SU-DHL-6 (cell line): ENCODE data around the gene POU2AF3.

Experiments
- H2AFZ ChIP-seq: fragments of 200-600 bp; sonication (generic); 2 replicates; pipeline ENCODE4 v1.6.1; 2014; ENCODE audit warnings: low read depth, mild to moderate bottlenecking, moderate library complexity, mixed read lengths, antibody characterized with exemption, low read length; ENCODE audit not compliant: severe bottlenecking
- H3F3A ChIP-seq: fragments of 200-600 bp; shearing (Covaris generic); 2 replicates; pipeline ENCODE4 v1.6.0; 2016; ENCODE audit warnings: antibody characterized with exemption, mild to moderate bottlenecking; ENCODE audit not compliant: insufficient read depth
- H3K27ac ChIP-seq: fragments of 200-600 bp; sonication (generic); 2 replicates; pipeline ENCODE4 v1.5.1; 2016; ENCODE audit warnings: low read depth, mild to moderate bottlenecking, low read length, moderate library complexity, mixed read lengths
- H3K27me3 ChIP-seq: fragments of 200-600 bp; sonication (generic), shearing (Covaris generic); 2 replicates; pipeline ENCODE4 v1.6.0; 2014; ENCODE audit warnings: mild to moderate bottlenecking, low read length
- H3K36me3 ChIP-seq: fragments of 200-600 bp; sonication (generic); 2 replicates; pipeline ENCODE4 v1.6.1; 2014; ENCODE audit warnings: mild to moderate bottlenecking, low read length, mixed read lengths
- H3K4me2 ChIP-seq: fragments of 300-600, 200-600 bp; shearing (Covaris generic), sonication (generic); 2 replicates; pipeline ENCODE4 v1.6.0; 2014; ENCODE audit warnings: low read length, low read depth, mild to moderate bottlenecking; ENCODE audit not compliant: poor library complexity, severe bottlenecking
- H3K4me3 ChIP-seq: fragments of 200-600 bp; sonication (generic); 2 replicates; pipeline ENCODE4 v1.5.1; 2014; ENCODE audit warnings: antibody characterized with exemption, low read length, mild to moderate bottlenecking, mixed read lengths; ENCODE audit not compliant: insufficient read depth, poor library complexity, severe bottlenecking
- H3K79me2 ChIP-seq: fragments of 200-600 bp; sonication (generic); 2 replicates; pipeline ENCODE4 v1.6.1; 2014; ENCODE audit warnings: mild to moderate bottlenecking, low read length, moderate library complexity; ENCODE audit not compliant: insufficient read depth
- H3K9ac ChIP-seq: fragments of 200-600 bp; sonication (generic); 2 replicates; pipeline ENCODE4 v1.7.0; 2014; ENCODE audit warnings: mild to moderate bottlenecking, low read length
- H3K9me2 ChIP-seq: fragments of 200-600 bp; sonication (generic); replicated peaks from 2 replicates; pipeline ENCODE4 v1.6.1; 2014; ENCODE audit warnings: low read length; ENCODE audit not compliant: insufficient read depth
- H3K9me3 ChIP-seq: fragments of 200-600 bp; sonication (generic); 2 replicates; pipeline ENCODE4 v1.6.1; 2014; ENCODE audit warnings: low read length, mixed read lengths; ENCODE audit not compliant: insufficient read depth
- H4K20me1 ChIP-seq: fragments of 200-600 bp; sonication (generic); 2 replicates; pipeline ENCODE4 v1.6.1; 2014; ENCODE audit warnings: low read depth, mild to moderate bottlenecking, antibody characterized with exemption, low read length, moderate library complexity, mixed read lengths
- CTCF ChIP-seq: fragments of 200-600 bp; sonication (generic); IDR thresholded peaks from one replicate; pipeline ENCODE4 v1.5.1; 2017; ENCODE audit warnings: antibody characterized with exemption, mild to moderate bottlenecking, low read length, moderate library complexity; ENCODE audit not compliant: insufficient read depth, poor library complexity, severe bottlenecking
- EZH2phosphoT487 ChIP-seq: fragments of 200-600 bp; sonication (generic), shearing (Covaris generic); conservative IDR thresholded peaks from 2 replicates; pipeline ENCODE4 v1.6.1; 2018; ENCODE audit warnings: mild to moderate bottlenecking, antibody characterized with exemption, low read length, moderate library complexity, mixed read lengths

POU2AF3 gene

GRCh38 chr11:111303461-111303860 lies 5.1 kb downstream of the POU2AF3 start:
- Histone ChIP-seq H3K4me2 (no peak overlapping the region), H3K9me3 (no peaks in the 10 kb centered on the region), H3F3A (no peaks in the 10 kb centered on the region), H3K4me3 (no peak overlapping the region), H3K27me3 (no peaks in the 10 kb centered on the region), H4K20me1 (no peaks in the 10 kb centered on the region), H2AFZ (no peak overlapping the region), H3K9ac (no peak overlapping the region), H3K9me2 (no peaks in the 10 kb centered on the region), H3K27ac (no peak overlapping the region), H3K79me2 (no peaks in the 10 kb centered on the region), H3K36me3 (no peaks in the 10 kb centered on the region)
- TF ChIP-seq CTCF (no peak), EZH2phosphoT487 (no peak)

GRCh38 chr11:111305162-111305802 lies 6.9 kb downstream of the POU2AF3 start:
- Histone ChIP-seq H3K4me2 (no peak overlapping the region), H3K9me3 (no peaks in the 10 kb centered on the region), H3K36me3 (no peaks in the 10 kb centered on the region), H2AFZ (no peak overlapping the region), H3F3A (no peaks in the 10 kb centered on the region), H3K27me3 (no peaks in the 10 kb centered on the region), H3K79me2 (no peaks in the 10 kb centered on the region), H4K20me1 (no peaks in the 10 kb centered on the region), H3K4me3 (no peak overlapping the region), H3K9me2 (no peaks in the 10 kb centered on the region), H3K9ac (no peak overlapping the region), H3K27ac (no peak overlapping the region)
- TF ChIP-seq EZH2phosphoT487 (no peak), CTCF (no peak)

- Histone ChIP-seq H3F3A (no peaks in the 10 kb centered on the region), H3K4me2 (no peak overlapping the region), H3K79me2 (no peaks in the 10 kb centered on the region), H4K20me1 (no peaks in the 10 kb centered on the region), H3K36me3 (no peaks in the 10 kb centered on the region), H3K4me3 (no peak overlapping the region), H2AFZ (no peak overlapping the region), H3K9ac (no peak overlapping the region), H3K27ac (no peak overlapping the region), H3K27me3 (no peaks in the 10 kb centered on the region), H3K9me2 (no peaks in the 10 kb centered on the region), H3K9me3 (no peaks in the 10 kb centered on the region)
- TF ChIP-seq EZH2phosphoT487 = no peak
- no peak for TF ChIP-seq CTCF
Measured at GRCh38 chr11:111305876-111306275, 7.5 kb downstream of the POU2AF3 start.
